Gastroesophageal sphincter (tissue), 4 donors: ENCODE results near the gene ARHGAP9. TPM values are rescaled to one million over a fixed set of nuclear protein-coding genes. Genes with fewer than 3 reads are reported as not detected.
"Not testable (repeated sequence)": the region's sequence is repeated elsewhere in the genome, so short reads cannot be mapped to it uniquely, and the experiment has no call there.

Experiments
- ATAC-seq: fragments of 150-250 bp; one replicate; pipeline ENCODE4 v1.9.1; 2016; ENCODE audit warnings: mild to moderate bottlenecking, moderate library complexity
- H3K27ac ChIP-seq, 4 donors: fragments of 200-600 bp; sonication (generic) in 3 of 4; 1 replicate in 3 of 4; 2 replicates in 1 of 4; pipeline ENCODE4 v1.5.1; 2016 to 2019
- H3K27me3 ChIP-seq: fragments of 200-600 bp; sonication (generic); one replicate; pipeline ENCODE4 v1.5.1; 2019
- H3K36me3 ChIP-seq, 2 donors: fragments of 200-600 bp; sonication (generic); one replicate each; pipeline ENCODE4 v1.5.1; 2019; ENCODE audit warnings: control low read depth in 1 of 2
- H3K4me1 ChIP-seq, 3 donors: fragments of 200-600 bp; sonication (generic); 1 replicate in 2 of 3; 2 replicates in 1 of 3; pipeline ENCODE4 v1.5.1; 2016 to 2019; ENCODE audit warnings: control low read depth in 2 of 3
- H3K4me3 ChIP-seq, 2 donors: fragments of 200-600 bp; sonication (generic); one replicate each; pipeline ENCODE4 v1.5.1; 2019; ENCODE audit warnings: mild to moderate bottlenecking in 1 of 2, moderate library complexity in 1 of 2
- H3K9me3 ChIP-seq, 3 donors: fragments of 200-600 bp; sonication (generic); one replicate each; pipeline ENCODE4 v1.5.1; 2017 to 2019; ENCODE audit warnings: control low read depth in 2 of 3
- CTCF ChIP-seq, 4 experiments: fragments of 200-600 bp in 2 of 4; fragments of 450-650 bp in 2 of 4; sonication (generic) in 1 of 4; IDR thresholded peaks; one replicate each; pipeline ENCODE4 v1.5.1; 2017 to 2019; ENCODE audit warnings: antibody characterized with exemption in 4 of 4, mild to moderate bottlenecking in 2 of 4, moderate library complexity in 2 of 4
- EP300 ChIP-seq: sonication (generic); formaldehyde crosslinking; IDR thresholded peaks from one replicate; pipeline ENCODE4 v1.6.1; 2017; ENCODE audit warnings: antibody characterized with exemption, mild to moderate bottlenecking
- POLR2A ChIP-seq, 2 donors: fragments of 450-650 bp; IDR thresholded peaks; one replicate each; pipeline ENCODE4 v1.6.1; 2017; ENCODE audit warnings: antibody characterized with exemption in 2 of 2, mild to moderate bottlenecking in 2 of 2, moderate library complexity in 1 of 2
- POLR2AphosphoS5 ChIP-seq: sonication (generic); formaldehyde crosslinking; IDR thresholded peaks from one replicate; pipeline ENCODE4 v1.6.1; 2017; ENCODE audit warnings: antibody characterized with exemption
- WGBS, 2 donors: methylation state at CpG; one replicate each; pipeline ENCODE4 v1.1.5; 2018; ENCODE audit warnings: low coverage in 1 of 2; 5-methylcytosine and 5-hydroxymethylcytosine counted together
- total RNA-seq, 4 donors: library from RNA; depleted of rRNA; stranded (reverse); fragments of >200 nt; gene quantifications; one replicate each; pipeline ENCODE4 v1.1.0, GENCODE V29; 2016

The ARHGAP9 gene
- total RNA-seq, 4 donors from 2014 or later = 5.6 to 13.1 (median 8.9) TPM

- H3K36me3 ChIP-seq = peaks cover 7 to 90% of the 10 kb centered on the region in 2 donors
Observed at GRCh38 chr12:57513266-57513665, 33.6 kb upstream of the ARHGAP9 start.

GRCh38 chr12:57512665-57513064 lies 33.0 kb upstream of the ARHGAP9 start:
- Histone ChIP-seq H3K36me3 (peaks cover 7 to 93% of the 10 kb centered on the region in 2 donors), H3K9me3 (no peaks in the 10 kb centered on the region), H3K4me3 (no peak overlapping the region), H3K27me3 (no peaks in the 10 kb centered on the region), H3K4me1 (peaks cover 3 to 19% (median 5%) of the 10 kb centered on the region in 3 donors), H3K27ac (peak overlapping the region in 1 of 4 donors; percentile 3)
- no peak for ATAC-seq
- no peak for TF ChIP-seq POLR2A (IDR thresholded peaks at IDR 0.05)
- no peak for TF ChIP-seq EP300
- WGBS, 2 donors = 91 to 96% methylated on average over 4 to 6 of the region's 6 CpGs

More at GRCh38 chr12:57513266-57513665, 33.6 kb upstream of the ARHGAP9 start:
- WGBS, 2 donors = 100% methylated on average over 4 of the region's 5 CpGs; no CpG with 5 or more reads in 1 of the 2 donors
- Histone ChIP-seq H3K27me3 (no peaks in the 10 kb centered on the region), H3K9me3 (no peaks in the 10 kb centered on the region), H3K4me3 (no peak overlapping the region), H3K4me1 (peaks cover 5 to 25% (median 11%) of the 10 kb centered on the region in 3 donors), H3K27ac (peak overlapping the region in 1 of 4 donors; percentile 3)
- no peak for ATAC-seq
- TF ChIP-seq EP300 (no peak), POLR2AphosphoS5 (no peak), POLR2A (IDR thresholded peaks at IDR 0.05) (no peak), CTCF (IDR thresholded peaks at IDR 0.05) (no peak)

- H3K27ac ChIP-seq = peak overlapping the region in 1 of 4 donors; percentile 3
- no peak overlapping the region for H3K4me3 ChIP-seq
- no peak for ATAC-seq
- no peaks in the 10 kb centered on the region for H3K27me3 ChIP-seq
- H3K36me3 ChIP-seq = peaks cover 7 to 89% of the 10 kb centered on the region in 2 donors
- TF ChIP-seq POLR2A (IDR thresholded peaks at IDR 0.05) (no peak), CTCF (IDR thresholded peaks at IDR 0.05) (no peak), POLR2AphosphoS5 (no peak)
- 87 to 96% methylated on average over 4 to 5 of the region's 7 CpGs for WGBS, 2 donors
- H3K4me1 ChIP-seq = peaks cover 0 to 10% (median 0%) of the 10 kb centered on the region in 3 donors
- H3K9me3 ChIP-seq = no peaks in the 10 kb centered on the region
Observed at GRCh38 chr12:57511588-57512325, 32.1 kb upstream of the ARHGAP9 start.

- Histone ChIP-seq H3K36me3 (peaks cover 7 to 88% of the 10 kb centered on the region in 2 donors), H3K27me3 (no peaks in the 10 kb centered on the region), H3K9me3 (no peaks in the 10 kb centered on the region), H3K27ac (no peak overlapping the region), H3K4me1 (peaks cover 0 to 4% (median 0%) of the 10 kb centered on the region in 3 donors), H3K4me3 (no peak overlapping the region)
- no peak for ATAC-seq
- WGBS, 2 donors = 75 to 95% methylated on average over 2 to 3 of the region's 4 CpGs
- no peak for TF ChIP-seq POLR2A (IDR thresholded peaks at IDR 0.05)
- TF ChIP-seq POLR2AphosphoS5 = no peak
- TF ChIP-seq EP300 = no peak
- TF ChIP-seq CTCF (IDR thresholded peaks at IDR 0.05) = no peak
Observed at GRCh38 chr12:57511161-57511560, 31.5 kb upstream of the ARHGAP9 start.

GRCh38 chr12:57507796-57508195 lies 28.1 kb upstream of the ARHGAP9 start:
- H3K36me3 ChIP-seq = peaks cover 0 to 89% of the 10 kb centered on the region in 2 donors
- no CpG with 5 or more reads among the region's 28 CpGs for WGBS, 2 donors
- not testable (repeated sequence) for H3K4me1 ChIP-seq, ATAC-seq, H3K27me3 ChIP-seq, H3K4me3 ChIP-seq, H3K27ac ChIP-seq, H3K9me3 ChIP-seq

GRCh38 chr12:57506541-57506940 lies 26.9 kb upstream of the ARHGAP9 start:
- H3K9me3 ChIP-seq, H3K4me1 ChIP-seq, H3K27ac ChIP-seq, H3K27me3 ChIP-seq, ATAC-seq, H3K4me3 ChIP-seq: not testable (repeated sequence)
- WGBS, 2 donors = 68 to 91% methylated on average over 1 to 3 of the region's 4 CpGs
- H3K36me3 ChIP-seq = peaks cover 0 to 89% of the 10 kb centered on the region in 2 donors

GRCh38 chr12:57502311-57502969 lies 22.8 kb upstream of the ARHGAP9 start:
- H3K27ac ChIP-seq, H3K27me3 ChIP-seq, ATAC-seq, H3K9me3 ChIP-seq, H3K4me3 ChIP-seq, H3K4me1 ChIP-seq: not testable (repeated sequence)
- peaks cover 0 to 94% of the 10 kb centered on the region in 2 donors for H3K36me3 ChIP-seq
- WGBS, 2 donors = 87 to 96% methylated on average over 6 to 13 of the region's 22 CpGs
